Hematopoietic multipotent progenitor cell treated with erythropoietin and hydrocortisone succinate and interleukin-3 and kit ligand, for 6 days (in vitro differentiated cells): ENCODE measurements around the gene ABCC4.

Source experiments
- DNase-seq: peaks from one replicate; pipeline ENCODE4 v3.0.0-alpha.2; 2015

The ABCC4 gene

GRCh38 chr13:94974015-94974951 lies 327.0 kb downstream of the ABCC4 start:
- DNase-seq: no peak

DNA sequence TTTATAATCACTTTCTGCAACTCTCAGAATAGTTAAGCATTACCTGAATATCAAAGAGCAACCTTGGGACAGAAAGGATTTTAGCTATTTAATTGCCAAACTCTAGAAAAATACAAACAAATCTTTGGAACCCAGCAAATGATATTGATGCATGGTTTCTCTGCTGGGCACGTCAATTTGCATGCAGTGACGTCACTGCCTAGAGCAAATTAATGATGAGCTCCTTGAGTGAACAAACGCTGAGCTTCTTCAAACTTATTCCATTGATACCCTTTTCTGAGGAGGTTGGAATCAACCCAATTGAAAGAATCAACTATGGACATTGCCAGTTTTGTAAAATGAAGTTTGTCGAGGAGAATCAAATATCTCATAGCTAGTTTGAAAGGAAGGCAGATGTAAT lies 329.0 kb downstream of the ABCC4 start:
- DNase-seq: no peak
